Calu3 (cell line): ENCODE measurements around the gene RAD51B. TPM values are rescaled to one million over a fixed set of nuclear protein-coding genes. Genes with fewer than 3 reads are reported as not detected.

ENCODE experiments used
- BruUV-seq: library from RNA; stranded (reverse); fragments of 400-500 nt; replicated peaks from 2 replicates; lab custom pipeline; 2021; lab: Mats Ljungman, UMichigan
- CTCF ChIA-PET: fragments of 300-600 bp; sonication (Branson Sonifier 250); formaldehyde crosslinking; loops from one replicate; lab custom pipeline; 2022; ENCODE audit warnings: antibody characterized with exemption; lab: Charles Lee
- DNase-seq: peaks from one replicate; pipeline ENCODE4 v3.0.0; 2022
- H3K27ac Mint-ChIP-seq: one replicate; pipeline ENCODE4 v1.8.0; 2022; ENCODE audit warnings: mixed read lengths; ENCODE audit not compliant: unreplicated experiment
- H3K27me3 Mint-ChIP-seq: one replicate; pipeline ENCODE4 v1.8.0; 2022; ENCODE audit warnings: mixed read lengths; ENCODE audit not compliant: unreplicated experiment
- H3K36me3 Mint-ChIP-seq: one replicate; pipeline ENCODE4 v1.8.0; 2022; ENCODE audit warnings: mild to moderate bottlenecking, moderate library complexity, mixed read lengths; ENCODE audit not compliant: insufficient read depth, unreplicated experiment
- H3K4me1 Mint-ChIP-seq: one replicate; pipeline ENCODE4 v1.8.0; 2022; ENCODE audit warnings: mild to moderate bottlenecking, low read depth, mixed read lengths; ENCODE audit not compliant: unreplicated experiment
- H3K4me3 Mint-ChIP-seq: one replicate; pipeline ENCODE4 v1.8.0; 2022; ENCODE audit warnings: mild to moderate bottlenecking, low read depth, moderate library complexity, mixed read lengths; ENCODE audit not compliant: unreplicated experiment
- H3K9me3 Mint-ChIP-seq: one replicate; pipeline ENCODE4 v1.8.0; 2022; ENCODE audit warnings: low read depth, mixed read lengths; ENCODE audit not compliant: unreplicated experiment
- CTCF ChIP-seq: fragments of 200-600 bp; IDR thresholded peaks from one replicate; pipeline ENCODE4 v1.8.0; 2022; ENCODE audit warnings: antibody characterized with exemption; ENCODE audit not compliant: unreplicated experiment
- intact Hi-C: fragments of 100-400 bp; cut with micrococcal nuclease; formaldehyde crosslinking; loops from one replicate; pipeline ENCODE4 v1.10.0; 2022; ENCODE audit not compliant: unreplicated experiment
- total RNA-seq: library from RNA; stranded (reverse); gene quantifications from 2 replicates; pipeline ENCODE4 v1.2.3, GENCODE V29; 2022

The RAD51B gene
- total RNA-seq, 1 experiment from 2014 or later = 24.7 TPM

GRCh38 chr14:68335312-68335711 lies 515.7 kb downstream of the RAD51B start:
- intact Hi-C loops = no loop called here
- no peak for TF ChIP-seq CTCF
- Mint-ChIP-seq H3K36me3 (no peaks in the 10 kb centered on the region), H3K4me1 (no peaks in the 10 kb centered on the region), H3K27me3 (no peaks in the 10 kb centered on the region), H3K9me3 (no peaks in the 10 kb centered on the region), H3K27ac (no peak overlapping the region), H3K4me3 (no peak overlapping the region)
- BruUV-seq = no TSS peak
- no peak for DNase-seq
- CTCF ChIA-PET = interaction anchor here (0.7 to 1.2 kb wide), 2 partner anchors 12 to 65 kb away, joined by 3 to 7 read pairs; no protein-coding TSS in a partner anchor

GRCh38 chr14:68336165-68336564 lies 516.6 kb downstream of the RAD51B start:
- no peak for TF ChIP-seq CTCF
- no peak for DNase-seq
- no peak overlapping the region for H3K4me3 Mint-ChIP-seq
- H3K36me3 Mint-ChIP-seq = no peaks in the 10 kb centered on the region
- CTCF ChIA-PET = interaction anchor here (0.5 to 1.2 kb wide), 2 partner anchors 64 to 114 kb away, joined by 3 to 4 read pairs; no protein-coding TSS in a partner anchor
- no peak overlapping the region for H3K27ac Mint-ChIP-seq
- H3K9me3 Mint-ChIP-seq = no peaks in the 10 kb centered on the region
- no TSS peak for BruUV-seq
- intact Hi-C loops = no loop called here
- H3K27me3 Mint-ChIP-seq = no peaks in the 10 kb centered on the region
- H3K4me1 Mint-ChIP-seq = no peaks in the 10 kb centered on the region

- Mint-ChIP-seq H3K27ac (no peak overlapping the region), H3K27me3 (no peaks in the 10 kb centered on the region), H3K36me3 (no peaks in the 10 kb centered on the region), H3K9me3 (no peaks in the 10 kb centered on the region), H3K4me3 (no peak overlapping the region), H3K4me1 (no peaks in the 10 kb centered on the region)
- no TSS peak for BruUV-seq
- CTCF ChIA-PET = interaction anchor here (0.6 kb wide), 1 partner anchor 237 kb away, joined by 3 read pairs; no protein-coding TSS in a partner anchor
- TF ChIP-seq CTCF = no peak
- DNase-seq = no peak
- intact Hi-C loops = no loop called here
These were observed 517.7 kb downstream of the RAD51B start for GRCh38 chr14:68337279-68337678.

GRCh38 chr14:68340262-68340661 lies 520.7 kb downstream of the RAD51B start:
- DNase-seq = no peak
- intact Hi-C loops = no loop called here
- Mint-ChIP-seq H3K4me1 (no peaks in the 10 kb centered on the region), H3K27me3 (no peaks in the 10 kb centered on the region), H3K4me3 (no peak overlapping the region), H3K9me3 (no peaks in the 10 kb centered on the region), H3K36me3 (no peaks in the 10 kb centered on the region), H3K27ac (no peak overlapping the region)
- no TSS peak for BruUV-seq
- CTCF ChIA-PET = no interaction called here
- no peak for TF ChIP-seq CTCF
